ENCODE measurements around the gene ACADS. TPM values are rescaled to one million over a fixed set of nuclear protein-coding genes. Genes with fewer than 3 reads are reported as not detected.

Gene ACADS
- total RNA-seq, 1 donor from 2014 or later: 20.9 TPM

- DNase-seq: no peak
- H3K4me1 ChIP-seq: peaks cover 13% of the 10 kb centered on the region
- TF ChIP-seq CTCF (IDR thresholded peaks at IDR 0.05): no peak
- H3K27ac ChIP-seq: no peak overlapping the region
- ATAC-seq: no peak
- H3K27me3 ChIP-seq: no peaks in the 10 kb centered on the region
- H3K36me3 ChIP-seq: peaks cover 95% of the 10 kb centered on the region
- H3K4me3 ChIP-seq: no peak overlapping the region
- intact Hi-C loops (cut with DNase I): no loop called here
- H3K9me3 ChIP-seq: no peaks in the 10 kb centered on the region
Observed at GRCh38 chr12:120719072-120719471, 6.6 kb upstream of the ACADS start.

GRCh38 chr12:120719496-120720233, 6.0 kb upstream of the ACADS start:
- no peaks in the 10 kb centered on the region for H3K27me3 ChIP-seq
- H3K4me3 ChIP-seq: no peak overlapping the region
- no peaks in the 10 kb centered on the region for H3K9me3 ChIP-seq
- H3K4me1 ChIP-seq: peaks cover 13% of the 10 kb centered on the region
- no peak for DNase-seq
- no peak for TF ChIP-seq CTCF (IDR thresholded peaks at IDR 0.05)
- no peak overlapping the region for H3K27ac ChIP-seq
- intact Hi-C loops (cut with DNase I): no loop called here
- no peak for ATAC-seq
- H3K36me3 ChIP-seq: peaks cover 91% of the 10 kb centered on the region

GRCh38 chr12:120720234-120720986, 5.2 kb upstream of the ACADS start:
- TF ChIP-seq CTCF (IDR thresholded peaks at IDR 0.05): no peak
- Histone ChIP-seq H3K4me1 (peaks cover 19% of the 10 kb centered on the region), H3K36me3 (peaks cover 85% of the 10 kb centered on the region), H3K4me3 (no peak overlapping the region), H3K27me3 (no peaks in the 10 kb centered on the region), H3K9me3 (no peaks in the 10 kb centered on the region), H3K27ac (no peak overlapping the region)
- ATAC-seq (peak; percentile 66), DNase-seq (no peak)
- intact Hi-C loops (cut with DNase I): no loop called here

GRCh38 chr12:120720987-120721801, 4.4 kb upstream of the ACADS start:
- no peak overlapping the region for H3K27ac ChIP-seq

More at GRCh38 chr12:120720987-120721801, 4.4 kb upstream of the ACADS start:
- TF ChIP-seq CTCF (IDR thresholded peaks at IDR 0.05): no peak
- Histone ChIP-seq H3K36me3 (peaks cover 79% of the 10 kb centered on the region), H3K27me3 (no peaks in the 10 kb centered on the region), H3K9me3 (no peaks in the 10 kb centered on the region), H3K4me1 (peaks cover 21% of the 10 kb centered on the region), H3K4me3 (no peak overlapping the region)
- DNase-seq (no peak), ATAC-seq (no peak)
- intact Hi-C loops (cut with DNase I): no loop called here
